ENCODE data around the gene SPG7. TPM values are rescaled to one million over a fixed set of nuclear protein-coding genes. Genes with fewer than 3 reads are reported as not detected.

Gene SPG7
- total and polyA plus RNA-seq, 2 experiments from 2014 or later, result 108 to 222 TPM

DNA sequence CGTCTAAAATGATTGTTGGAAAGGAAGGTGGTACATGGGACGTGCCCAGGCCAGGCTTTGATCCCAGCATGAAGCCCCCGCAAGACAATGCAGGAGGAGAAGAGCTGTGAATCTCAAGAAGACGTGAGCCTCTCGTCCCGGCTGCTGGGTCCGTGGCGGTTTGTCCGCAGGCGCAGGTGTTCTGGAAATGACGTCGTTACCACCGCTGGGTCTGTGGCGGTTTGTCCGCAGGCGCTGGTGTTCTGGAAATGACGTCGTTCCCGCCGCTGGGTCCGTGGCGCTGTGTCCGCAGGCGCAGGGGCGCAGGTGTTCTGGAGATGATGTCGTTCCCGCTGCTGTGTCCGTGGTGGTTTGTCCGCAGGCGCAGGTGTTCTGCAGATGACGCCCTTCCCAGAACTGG is 14.1 kb downstream of the SPG7 start:
- Histone ChIP-seq H3K27ac (no peak overlapping the region), H3K9me3 (ENCODE audit: low read depth) (no peaks in the 10 kb centered on the region), H3K4me3 (no peak overlapping the region), H3K27me3 (no peaks in the 10 kb centered on the region), H3K79me2 (peaks cover 36% of the 10 kb centered on the region), H2AFZ (no peak overlapping the region), H3K9me2 (replicated peaks; ENCODE audit: insufficient read depth) (no peaks in the 10 kb centered on the region), H3K4me1 (ENCODE audit: insufficient read depth) (no peaks in the 10 kb centered on the region), H3K4me2 (no peak overlapping the region), H3K36me3 (replicated peaks; ENCODE audit: insufficient read depth, low read depth) (no peaks in the 10 kb centered on the region), H4K20me1 (ENCODE audit: insufficient read depth, poor library complexity, severe bottlenecking) (peaks cover 8% of the 10 kb centered on the region)
- DNase-seq (ENCODE audit: low spot score), result no peak
- WGBS (ENCODE audit: low lambda C conversion rate, missing lambda C conversion rate), result 98% methylated on average over 30 of the region's 31 CpGs
- TF ChIP-seq, protein P1, sequence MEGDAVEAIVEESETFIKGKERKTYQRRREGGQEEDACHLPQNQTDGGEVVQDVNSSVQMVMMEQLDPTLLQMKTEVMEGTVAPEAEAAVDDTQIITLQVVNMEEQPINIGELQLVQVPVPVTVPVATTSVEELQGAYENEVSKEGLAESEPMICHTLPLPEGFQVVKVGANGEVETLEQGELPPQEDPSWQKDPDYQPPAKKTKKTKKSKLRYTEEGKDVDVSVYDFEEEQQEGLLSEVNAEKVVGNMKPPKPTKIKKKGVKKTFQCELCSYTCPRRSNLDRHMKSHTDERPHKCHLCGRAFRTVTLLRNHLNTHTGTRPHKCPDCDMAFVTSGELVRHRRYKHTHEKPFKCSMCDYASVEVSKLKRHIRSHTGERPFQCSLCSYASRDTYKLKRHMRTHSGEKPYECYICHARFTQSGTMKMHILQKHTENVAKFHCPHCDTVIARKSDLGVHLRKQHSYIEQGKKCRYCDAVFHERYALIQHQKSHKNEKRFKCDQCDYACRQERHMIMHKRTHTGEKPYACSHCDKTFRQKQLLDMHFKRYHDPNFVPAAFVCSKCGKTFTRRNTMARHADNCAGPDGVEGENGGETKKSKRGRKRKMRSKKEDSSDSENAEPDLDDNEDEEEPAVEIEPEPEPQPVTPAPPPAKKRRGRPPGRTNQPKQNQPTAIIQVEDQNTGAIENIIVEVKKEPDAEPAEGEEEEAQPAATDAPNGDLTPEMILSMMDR (IDR thresholded peaks at IDR 0.05; ENCODE audit: poor library complexity), result no peak
- TF ChIP-seq EZH2phosphoT487 (IDR thresholded peaks at IDR 0.05; ENCODE audit: low read depth, severe bottlenecking, unreplicated experiment) (no peak), EZH2 (IDR thresholded peaks at IDR 0.05; ENCODE audit: borderline replicate concordance) (no peak)

DNA sequence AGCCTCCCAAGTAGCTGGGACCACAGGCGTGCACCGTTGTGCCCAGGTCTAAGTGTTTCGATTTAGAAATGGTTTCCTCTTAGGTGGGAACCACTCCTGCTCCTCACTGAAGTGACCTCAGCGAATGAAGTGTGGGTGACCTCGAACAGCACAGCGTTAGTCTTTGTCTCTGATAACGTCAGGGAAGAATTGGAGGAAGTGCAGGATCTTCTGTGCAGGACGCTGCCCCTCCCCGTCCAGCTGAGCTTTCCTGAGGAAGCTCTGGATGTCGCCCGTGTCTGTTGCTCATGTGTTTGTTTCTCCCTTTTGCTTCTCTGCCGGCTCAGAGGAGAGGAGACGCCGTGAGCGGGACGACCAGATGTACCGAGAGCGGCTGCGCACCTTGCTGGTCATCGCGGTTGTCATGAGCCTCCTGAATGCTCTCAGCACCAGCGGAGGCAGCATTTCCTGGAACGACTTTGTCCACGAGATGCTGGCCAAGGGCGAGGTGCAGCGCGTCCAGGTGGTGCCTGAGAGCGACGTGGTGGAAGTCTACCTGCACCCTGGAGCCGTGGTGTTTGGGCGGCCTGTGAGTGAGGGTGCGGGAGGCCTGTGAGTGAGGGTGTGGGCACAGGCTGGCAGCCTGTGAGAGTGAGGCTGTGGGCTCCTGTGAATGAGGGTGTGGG is 15.6 kb downstream of the SPG7 start:
- no peaks in the 10 kb centered on the region for H3K36me3 ChIP-seq (replicated peaks; ENCODE audit: insufficient read depth, low read depth)
- H2AFZ ChIP-seq, result no peak overlapping the region
- no peaks in the 10 kb centered on the region for H3K9me2 ChIP-seq (replicated peaks; ENCODE audit: insufficient read depth)
- H3K9me3 ChIP-seq (ENCODE audit: low read depth), result no peaks in the 10 kb centered on the region
- H4K20me1 ChIP-seq (ENCODE audit: insufficient read depth, poor library complexity, severe bottlenecking), result peaks cover 8% of the 10 kb centered on the region
- peaks cover 25% of the 10 kb centered on the region for H3K79me2 ChIP-seq
- 93% methylated on average over 32 of the region's 32 CpGs for WGBS (ENCODE audit: low lambda C conversion rate, missing lambda C conversion rate)
- no peaks in the 10 kb centered on the region for H3K4me1 ChIP-seq (ENCODE audit: insufficient read depth)
- DNase-seq (ENCODE audit: low spot score), result no peak
- no peak overlapping the region for H3K4me2 ChIP-seq
- no peak overlapping the region for H3K4me3 ChIP-seq
- TF ChIP-seq EZH2 (IDR thresholded peaks at IDR 0.05; ENCODE audit: borderline replicate concordance) (no peak), EZH2phosphoT487 (IDR thresholded peaks at IDR 0.05; ENCODE audit: low read depth, severe bottlenecking, unreplicated experiment) (no peak)
- TF ChIP-seq, protein P1 (IDR thresholded peaks at IDR 0.05; ENCODE audit: poor library complexity), result no peak
- H3K27me3 ChIP-seq, result no peaks in the 10 kb centered on the region
- H3K27ac ChIP-seq, result no peak overlapping the region

DNA sequence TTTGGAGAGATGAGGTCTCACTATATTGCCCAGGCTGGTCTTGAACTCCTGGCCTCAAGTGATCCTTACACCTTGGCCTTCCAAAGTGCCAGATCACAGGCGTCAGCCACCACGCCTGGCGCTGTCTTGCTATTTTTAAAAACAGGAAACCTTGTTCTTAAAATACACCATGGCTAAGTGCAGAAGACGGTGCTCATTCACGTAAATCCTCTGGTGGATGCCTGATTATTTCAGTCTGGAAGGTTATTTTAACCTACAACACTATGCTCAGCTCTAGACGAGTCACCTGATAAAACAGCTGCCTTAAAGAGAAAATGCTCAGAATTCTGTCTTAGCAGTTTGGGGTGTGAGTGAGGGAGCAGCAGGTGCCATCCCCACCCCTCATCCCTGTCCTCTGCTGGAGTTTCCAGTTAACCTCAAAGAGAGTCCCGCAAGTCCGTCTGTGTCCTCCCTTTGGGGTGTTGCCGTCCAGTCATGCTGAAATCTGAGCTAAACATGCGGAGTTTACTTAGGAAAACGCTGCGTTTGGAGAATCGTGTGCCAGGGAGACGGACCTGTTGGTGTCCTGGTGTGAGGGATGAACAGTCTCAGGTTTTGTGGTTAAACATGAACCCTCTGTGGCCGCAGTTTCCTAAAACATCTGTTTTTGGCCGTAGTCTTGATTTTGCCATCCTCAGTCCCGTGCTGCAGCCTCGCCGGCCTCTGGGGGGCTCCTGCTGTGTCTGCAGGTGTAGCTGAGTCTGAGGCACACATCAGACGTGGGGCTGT is 17.1 kb downstream of the SPG7 start:
- Histone ChIP-seq H3K27ac (no peak overlapping the region), H3K36me3 (replicated peaks; ENCODE audit: insufficient read depth, low read depth) (no peaks in the 10 kb centered on the region), H3K79me2 (peaks cover 18% of the 10 kb centered on the region), H3K9me2 (replicated peaks; ENCODE audit: insufficient read depth) (no peaks in the 10 kb centered on the region), H3K4me2 (no peak overlapping the region), H2AFZ (no peak overlapping the region), H3K4me1 (ENCODE audit: insufficient read depth) (no peaks in the 10 kb centered on the region), H4K20me1 (ENCODE audit: insufficient read depth, poor library complexity, severe bottlenecking) (peaks cover 8% of the 10 kb centered on the region), H3K9me3 (ENCODE audit: low read depth) (no peaks in the 10 kb centered on the region), H3K4me3 (no peak overlapping the region), H3K27me3 (no peaks in the 10 kb centered on the region)
- TF ChIP-seq, protein P1 (IDR thresholded peaks at IDR 0.05; ENCODE audit: poor library complexity), result no peak
- TF ChIP-seq EZH2 (IDR thresholded peaks at IDR 0.05; ENCODE audit: borderline replicate concordance) (no peak), EZH2phosphoT487 (IDR thresholded peaks at IDR 0.05; ENCODE audit: low read depth, severe bottlenecking, unreplicated experiment) (no peak)
- 88% methylated on average over 20 of the region's 20 CpGs for WGBS (ENCODE audit: low lambda C conversion rate, missing lambda C conversion rate)
- no peak for DNase-seq (ENCODE audit: low spot score)

All from hepatocyte (in vitro differentiated cells).